ENCODE measurements around the gene FAM20A. TPM values are rescaled to one million over a fixed set of nuclear protein-coding genes. Genes with fewer than 3 reads are reported as not detected.

FAM20A gene
- total and polyA plus RNA-seq, 2 of the 8 experiments (the other 6 are each of a cell fraction or from before 2014, with no cell fraction given), result 3.6 to 11.9 TPM

GRCh38 chr17:68505951-68506350 is 95.2 kb downstream of the FAM20A start (continued):
- TF ChIP-seq JUN (IDR thresholded peaks at IDR 0.05; ENCODE audit: low read depth, low read length) (no peak), EGR1 (IDR thresholded peaks at IDR 0.05; ENCODE audit: borderline replicate concordance, low read depth, low read length) (no peak), RFX5 (IDR thresholded peaks at IDR 0.05; ENCODE audit: borderline replicate concordance, low read depth, low read length) (no peak)
